Measurements from ENCODE around the gene ITGA2B. TPM values are rescaled to one million over a fixed set of nuclear protein-coding genes. Genes with fewer than 3 reads are reported as not detected.

ITGA2B gene
- polyA plus RNA-seq, 1 donor (not counting 4 experiments of a cell fraction or from before 2014, with no cell fraction given), result not detected

GRCh38 chr17:44400226-44400847, 10.9 kb upstream of the ITGA2B start:
- FAIRE-seq, result no peak
- Histone ChIP-seq H3K9me3 (ENCODE audit: control insufficient read depth, low read depth, low read length) (no peaks in the 10 kb centered on the region), H3K9ac (ENCODE audit: control insufficient read depth, extremely low read depth, insufficient read depth, low read length) (no peak overlapping the region), H3K4me3 (ENCODE audit: control insufficient read depth in 2 of 3, extremely low read depth in 1 of 3, insufficient read depth in 2 of 3, low read depth in 1 of 3, low read length in 3 of 3) (no peak overlapping the region), H3K9me1 (ENCODE audit: control insufficient read depth, extremely low read depth, insufficient read depth, low read length) (no peaks in the 10 kb centered on the region), H2AFZ (ENCODE audit: control insufficient read depth, low read length) (no peak overlapping the region), H3K4me1 (ENCODE audit: control insufficient read depth, extremely low read depth, insufficient read depth, low read length) (no peaks in the 10 kb centered on the region), H3K36me3 (ENCODE audit: control insufficient read depth in 2 of 2, extremely low read depth in 1 of 2, insufficient read depth in 2 of 2, low read length in 2 of 2) (peaks cover 25 to 35% of the 10 kb centered on the region in 2 experiments), H3K27me3 (ENCODE audit: control insufficient read depth, extremely low read depth, insufficient read depth, low read length) (no peaks in the 10 kb centered on the region), H3K79me2 (ENCODE audit: control insufficient read depth, insufficient read depth, low read length) (no peaks in the 10 kb centered on the region), H3K27ac (ENCODE audit: control insufficient read depth, insufficient read depth, low read length) (no peak overlapping the region), H4K20me1 (ENCODE audit: control insufficient read depth, extremely low read depth, insufficient read depth, low read length) (no peaks in the 10 kb centered on the region), H3K4me2 (ENCODE audit: control insufficient read depth, extremely low read depth, insufficient read depth, low read depth, low read length) (no peak overlapping the region)
- TF ChIP-seq CTCF (optimal IDR thresholded peaks at IDR 0.05 in 1 of 3, IDR thresholded peaks at IDR 0.05 in 1 of 3, conservative IDR thresholded peaks at IDR 0.05 in 1 of 3; ENCODE audit: extremely low read depth in 1 of 3, insufficient read depth in 2 of 3, low read length in 3 of 3) (peak; percentile 32 to 57 (median 48)), EZH2 (IDR thresholded peaks at IDR 0.05; ENCODE audit: low read length) (no peak)
- dilution Hi-C loops (cut with MboI; ENCODE audit: extremely low pct_ligation_motif_present, low sequenced_read_pairs), result no loop called here
- no peak for DNase-seq (ENCODE audit: low read depth, low spot score)

- Histone ChIP-seq H3K27me3 (ENCODE audit: control insufficient read depth, extremely low read depth, insufficient read depth, low read length) (no peaks in the 10 kb centered on the region), H3K9ac (ENCODE audit: control insufficient read depth, extremely low read depth, insufficient read depth, low read length) (no peak overlapping the region), H3K4me3 (ENCODE audit: control insufficient read depth in 2 of 3, extremely low read depth in 1 of 3, insufficient read depth in 2 of 3, low read depth in 1 of 3, low read length in 3 of 3) (no peak overlapping the region), H3K36me3 (ENCODE audit: control insufficient read depth in 2 of 2, extremely low read depth in 1 of 2, insufficient read depth in 2 of 2, low read length in 2 of 2) (peaks cover 25 to 35% of the 10 kb centered on the region in 2 experiments), H3K79me2 (ENCODE audit: control insufficient read depth, insufficient read depth, low read length) (no peaks in the 10 kb centered on the region), H3K4me1 (ENCODE audit: control insufficient read depth, extremely low read depth, insufficient read depth, low read length) (no peaks in the 10 kb centered on the region), H4K20me1 (ENCODE audit: control insufficient read depth, extremely low read depth, insufficient read depth, low read length) (no peaks in the 10 kb centered on the region), H3K27ac (ENCODE audit: control insufficient read depth, insufficient read depth, low read length) (no peak overlapping the region), H3K9me1 (ENCODE audit: control insufficient read depth, extremely low read depth, insufficient read depth, low read length) (no peaks in the 10 kb centered on the region), H3K9me3 (ENCODE audit: control insufficient read depth, low read depth, low read length) (no peaks in the 10 kb centered on the region), H3K4me2 (ENCODE audit: control insufficient read depth, extremely low read depth, insufficient read depth, low read depth, low read length) (no peak overlapping the region), H2AFZ (ENCODE audit: control insufficient read depth, low read length) (no peak overlapping the region)
- DNase-seq (ENCODE audit: low read depth, low spot score) (no peak), FAIRE-seq (no peak)
- TF ChIP-seq CTCF (optimal IDR thresholded peaks at IDR 0.05 in 1 of 3, IDR thresholded peaks at IDR 0.05 in 1 of 3, conservative IDR thresholded peaks at IDR 0.05 in 1 of 3; ENCODE audit: extremely low read depth in 1 of 3, insufficient read depth in 2 of 3, low read length in 3 of 3) (no peak), EZH2 (IDR thresholded peaks at IDR 0.05; ENCODE audit: low read length) (no peak)
- dilution Hi-C loops (cut with MboI; ENCODE audit: extremely low pct_ligation_motif_present, low sequenced_read_pairs), result no loop called here
These were observed 9.5 kb upstream of the ITGA2B start for GRCh38 chr17:44398692-44399691.
